ENCODE results near the gene SMARCA2. TPM values are rescaled to one million over a fixed set of nuclear protein-coding genes. Genes with fewer than 3 reads are reported as not detected.

SMARCA2 gene
- total and polyA plus RNA-seq, 9 of the 15 experiments (the other 6 are each of a cell fraction or from before 2014, with no cell fraction given): 8.0 to 34.8 (median 25.5) TPM

DNA sequence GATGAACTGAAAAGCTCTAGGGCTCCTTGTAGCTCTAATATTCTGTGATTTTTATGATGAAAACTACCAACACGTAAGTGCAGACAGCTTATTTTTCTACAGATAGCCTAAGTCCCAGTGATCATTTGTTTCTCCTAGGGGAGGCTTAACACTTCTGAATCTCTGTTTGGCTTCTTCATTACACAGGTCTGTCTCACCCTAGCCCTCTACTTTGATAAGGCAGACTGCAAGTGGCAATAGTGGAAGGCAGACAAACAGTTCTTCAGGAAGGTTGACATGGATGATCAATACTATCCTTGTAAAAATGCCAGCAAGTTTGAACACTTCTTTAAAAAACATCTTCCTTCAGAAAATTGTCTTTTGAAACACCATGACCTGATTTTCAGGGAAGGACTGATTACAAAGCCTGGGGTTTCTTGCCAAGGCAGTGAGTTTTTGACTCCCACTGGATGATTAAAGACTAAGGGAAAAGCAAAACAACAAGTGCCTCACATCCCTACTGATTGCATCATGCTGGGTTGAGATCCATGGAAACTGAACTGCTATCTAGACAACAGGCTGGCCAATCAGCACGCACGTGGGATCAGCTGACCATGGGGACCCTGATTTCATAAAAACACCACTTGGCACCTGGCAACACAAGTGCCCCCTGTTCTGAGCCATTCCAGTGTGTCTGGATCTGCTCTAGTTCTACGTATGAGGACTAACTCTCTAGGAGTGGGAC, 212.2 kb downstream of the SMARCA2 start (continued):
- TF ChIP-seq, protein P1, sequence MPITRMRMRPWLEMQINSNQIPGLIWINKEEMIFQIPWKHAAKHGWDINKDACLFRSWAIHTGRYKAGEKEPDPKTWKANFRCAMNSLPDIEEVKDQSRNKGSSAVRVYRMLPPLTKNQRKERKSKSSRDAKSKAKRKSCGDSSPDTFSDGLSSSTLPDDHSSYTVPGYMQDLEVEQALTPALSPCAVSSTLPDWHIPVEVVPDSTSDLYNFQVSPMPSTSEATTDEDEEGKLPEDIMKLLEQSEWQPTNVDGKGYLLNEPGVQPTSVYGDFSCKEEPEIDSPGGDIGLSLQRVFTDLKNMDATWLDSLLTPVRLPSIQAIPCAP (CRISPR knock-in tag; IDR thresholded peaks at IDR 0.05; ENCODE audit: borderline replicate concordance): no peak
- TF ChIP-seq SMARCE1 (IDR thresholded peaks at IDR 0.05): no peak
- TF ChIP-seq, protein P2, sequence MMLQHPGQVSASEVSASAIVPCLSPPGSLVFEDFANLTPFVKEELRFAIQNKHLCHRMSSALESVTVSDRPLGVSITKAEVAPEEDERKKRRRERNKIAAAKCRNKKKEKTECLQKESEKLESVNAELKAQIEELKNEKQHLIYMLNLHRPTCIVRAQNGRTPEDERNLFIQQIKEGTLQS (IDR thresholded peaks at IDR 0.05): peak; percentile 83
- TF ChIP-seq, protein P2 (CRISPR knock-in tag; conservative IDR thresholded peaks at IDR 0.05): no peak
- peak; percentile 57 for TF ChIP-seq CEBPB (tag; IDR thresholded peaks at IDR 0.05)
- TF ChIP-seq ZKSCAN8 (CRISPR knock-in tag; IDR thresholded peaks at IDR 0.05): no peak
- TF ChIP-seq, protein P3, sequence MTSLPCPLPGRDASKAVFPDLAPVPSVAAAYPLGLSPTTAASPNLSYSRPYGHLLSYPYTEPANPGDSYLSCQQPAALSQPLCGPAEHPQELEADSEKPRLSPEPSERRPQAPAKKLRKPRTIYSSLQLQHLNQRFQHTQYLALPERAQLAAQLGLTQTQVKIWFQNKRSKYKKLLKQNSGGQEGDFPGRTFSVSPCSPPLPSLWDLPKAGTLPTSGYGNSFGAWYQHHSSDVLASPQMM (CRISPR knock-in tag; IDR thresholded peaks at IDR 0.05): no peak
- no peak for TF ChIP-seq ZNF165 (CRISPR knock-in tag; IDR thresholded peaks at IDR 0.05; ENCODE audit: borderline replicate concordance)
- TF ChIP-seq, protein P4, sequence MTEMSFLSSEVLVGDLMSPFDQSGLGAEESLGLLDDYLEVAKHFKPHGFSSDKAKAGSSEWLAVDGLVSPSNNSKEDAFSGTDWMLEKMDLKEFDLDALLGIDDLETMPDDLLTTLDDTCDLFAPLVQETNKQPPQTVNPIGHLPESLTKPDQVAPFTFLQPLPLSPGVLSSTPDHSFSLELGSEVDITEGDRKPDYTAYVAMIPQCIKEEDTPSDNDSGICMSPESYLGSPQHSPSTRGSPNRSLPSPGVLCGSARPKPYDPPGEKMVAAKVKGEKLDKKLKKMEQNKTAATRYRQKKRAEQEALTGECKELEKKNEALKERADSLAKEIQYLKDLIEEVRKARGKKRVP (CRISPR knock-in tag; IDR thresholded peaks at IDR 0.05): peak; percentile 52; the same call in 1 of the 2 replicates
- TF ChIP-seq, protein P5, sequence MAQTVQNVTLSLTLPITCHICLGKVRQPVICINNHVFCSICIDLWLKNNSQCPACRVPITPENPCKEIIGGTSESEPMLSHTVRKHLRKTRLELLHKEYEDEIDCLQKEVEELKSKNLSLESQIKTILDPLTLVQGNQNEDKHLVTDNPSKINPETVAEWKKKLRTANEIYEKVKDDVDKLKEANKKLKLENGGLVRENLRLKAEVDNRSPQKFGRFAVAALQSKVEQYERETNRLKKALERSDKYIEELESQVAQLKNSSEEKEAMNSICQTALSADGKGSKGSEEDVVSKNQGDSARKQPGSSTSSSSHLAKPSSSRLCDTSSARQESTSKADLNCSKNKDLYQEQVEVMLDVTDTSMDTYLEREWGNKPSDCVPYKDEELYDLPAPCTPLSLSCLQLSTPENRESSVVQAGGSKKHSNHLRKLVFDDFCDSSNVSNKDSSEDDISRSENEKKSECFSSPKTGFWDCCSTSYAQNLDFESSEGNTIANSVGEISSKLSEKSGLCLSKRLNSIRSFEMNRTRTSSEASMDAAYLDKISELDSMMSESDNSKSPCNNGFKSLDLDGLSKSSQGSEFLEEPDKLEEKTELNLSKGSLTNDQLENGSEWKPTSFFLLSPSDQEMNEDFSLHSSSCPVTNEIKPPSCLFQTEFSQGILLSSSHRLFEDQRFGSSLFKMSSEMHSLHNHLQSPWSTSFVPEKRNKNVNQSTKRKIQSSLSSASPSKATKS (CRISPR knock-in tag; IDR thresholded peaks at IDR 0.05): no peak

Measured in K562 (cell line).